HK-2 (cell line): ENCODE data around the gene ATAD3B.
"Not testable (repeated sequence)": the region's sequence is repeated elsewhere in the genome, so short reads cannot be mapped to it uniquely, and the experiment has no call there.

Source experiments
- DNase-seq: peaks from one replicate; pipeline ENCODE4 v3.0.0-alpha.2; 2018; ENCODE audit not compliant: unreplicated experiment

ATAD3B gene

GRCh38 chr1:1471389-1472052 is at the start of gene ATAD3B:
TSS of gene ATAD3B (plus strand) at chr1:1471765. CDS start at chr1:1471885, 120 bp downstream.
- peak; percentile 90 for DNase-seq

- no peak for DNase-seq
These were observed 49.6 kb upstream of the ATAD3B start for GRCh38 chr1:1421907-1422464.

GRCh38 chr1:1422465-1423244 is 48.9 kb upstream of the ATAD3B start:
- no peak for DNase-seq

- DNase-seq: no peak
These were observed 48.3 kb upstream of the ATAD3B start for GRCh38 chr1:1423245-1423597.

- no peak for DNase-seq
These were observed 46.9 kb upstream of the ATAD3B start for GRCh38 chr1:1424707-1425106.

GRCh38 chr1:1425426-1425752 is 46.2 kb upstream of the ATAD3B start:
- DNase-seq: no peak

GRCh38 chr1:1425753-1426495 is 45.6 kb upstream of the ATAD3B start:
- DNase-seq: no peak

- no peak for DNase-seq
These were observed 45.0 kb upstream of the ATAD3B start for GRCh38 chr1:1426496-1427105.

- no peak for DNase-seq
These were observed 44.3 kb upstream of the ATAD3B start for GRCh38 chr1:1427106-1427819.

- no peak for DNase-seq
These were observed 43.8 kb upstream of the ATAD3B start for GRCh38 chr1:1427820-1428148.

GRCh38 chr1:1428174-1428573 is 43.4 kb upstream of the ATAD3B start:
- no peak for DNase-seq

- not testable (repeated sequence) for DNase-seq
These were observed 42.6 kb upstream of the ATAD3B start for GRCh38 chr1:1428967-1429366.

GRCh38 chr1:1429671-1430073 is 41.9 kb upstream of the ATAD3B start:
- no peak for DNase-seq

- DNase-seq: no peak
These were observed 41.2 kb upstream of the ATAD3B start for GRCh38 chr1:1430114-1430982.

GRCh38 chr1:1430992-1431844 is 40.3 kb upstream of the ATAD3B start:
- no peak for DNase-seq

GRCh38 chr1:1431845-1432273 is 39.7 kb upstream of the ATAD3B start:
- DNase-seq: peak; percentile 56

- DNase-seq: no peak
These were observed 39.2 kb upstream of the ATAD3B start for GRCh38 chr1:1432274-1432950.

- peak; percentile 73 for DNase-seq
These were observed 38.4 kb upstream of the ATAD3B start for GRCh38 chr1:1432951-1433803.
